Fibroblast of skin of right biceps (primary cell): ENCODE results near the gene RAB37.

Experiments
- DNase-seq: peaks from one replicate; pipeline ENCODE4 v3.0.0-alpha.2; 2013

Gene RAB37

DNA sequence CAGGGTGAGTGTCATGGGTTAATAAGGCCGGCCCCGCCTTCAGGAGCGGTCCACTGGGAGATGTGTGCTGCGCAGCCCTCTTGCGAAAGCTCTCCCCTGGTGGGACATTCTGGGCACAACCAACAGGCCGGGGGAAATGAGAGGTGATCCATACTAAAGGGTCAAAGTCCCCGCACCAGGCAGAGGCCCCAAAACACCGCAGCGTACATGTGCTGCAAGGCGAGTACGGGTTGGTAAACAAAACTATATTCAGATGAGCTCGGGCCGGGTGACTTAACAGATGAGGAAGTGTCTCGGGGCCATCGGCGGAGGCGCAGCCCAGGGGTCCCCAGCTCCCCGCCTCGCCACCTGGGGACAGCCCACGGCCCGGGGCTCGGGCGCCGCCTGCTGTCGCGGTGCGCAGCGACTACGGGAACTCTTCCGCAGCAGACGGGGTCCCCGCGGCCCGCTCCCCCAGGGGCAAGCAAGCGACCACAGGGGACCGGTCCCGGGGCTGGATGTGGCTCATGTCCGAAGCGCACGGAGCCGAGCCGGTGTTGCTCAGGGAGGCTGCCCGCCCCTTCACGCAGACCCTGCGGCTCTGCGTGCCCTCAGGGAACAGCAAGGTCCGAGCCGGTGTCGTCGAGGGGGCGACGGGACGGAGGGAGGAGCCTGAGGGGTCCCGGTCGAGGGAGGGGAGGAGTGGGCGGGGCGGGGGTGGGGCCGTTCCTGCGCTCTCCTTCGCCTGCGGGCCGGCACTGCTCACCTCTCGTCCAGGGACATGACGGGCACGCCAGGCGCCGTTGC is at the start of gene RAB37:
TSS of gene RAB37 (plus strand) at position 744 of the 786 bp plus-strand sequence. CDS start at position 761, 17 bp downstream.
- DNase-seq, result no peak

GRCh38 chr17:74687886-74688285 is 49.2 kb upstream of the RAB37 start:
- DNase-seq, result no peak

GRCh38 chr17:74690409-74690825 is 46.6 kb upstream of the RAB37 start:
- no peak for DNase-seq

DNA sequence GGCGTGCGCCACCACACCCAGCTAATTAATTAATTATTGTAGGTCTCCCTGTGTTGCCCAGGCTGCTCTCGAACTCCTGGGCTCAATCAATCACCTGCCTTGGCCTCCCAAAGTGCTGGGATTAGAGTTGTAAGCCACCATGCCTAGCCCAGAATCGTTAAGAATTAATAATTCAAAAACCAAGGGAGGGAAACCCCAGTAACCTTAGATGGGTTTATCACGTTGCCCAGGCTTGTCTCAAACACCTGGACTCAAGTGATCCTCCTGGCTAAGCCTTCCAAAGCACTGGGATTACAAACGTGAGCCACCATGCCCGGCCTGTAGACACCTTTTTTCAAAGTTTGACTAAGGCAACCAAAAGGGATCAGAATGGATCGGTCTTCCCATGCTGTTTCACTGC is 45.9 kb upstream of the RAB37 start:
- DNase-seq, result no peak

DNA sequence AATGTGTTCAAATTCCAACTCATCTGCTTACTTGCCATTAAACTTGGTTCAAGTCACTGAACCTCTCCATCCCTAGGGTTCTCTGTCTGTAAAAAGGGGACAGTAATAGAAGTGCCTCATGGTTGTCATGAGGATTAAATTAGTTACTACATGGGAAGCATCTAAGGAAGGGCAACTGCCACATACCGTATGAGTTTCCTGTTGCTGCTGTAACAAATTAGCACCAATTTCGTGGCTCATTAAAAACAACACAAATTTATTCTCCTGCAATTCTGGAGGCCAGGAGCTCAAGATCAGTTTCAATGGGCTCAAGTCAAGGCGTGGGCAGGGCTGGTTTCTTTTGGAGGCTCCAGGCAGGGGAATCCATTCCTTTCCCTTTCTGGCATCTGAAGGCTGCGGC is 43.0 kb upstream of the RAB37 start:
- no peak for DNase-seq

- DNase-seq, result no peak
These were observed 41.4 kb upstream of the RAB37 start for GRCh38 chr17:74695629-74696028.

GRCh38 chr17:74697515-74697914 is 39.5 kb upstream of the RAB37 start:
- no peak for DNase-seq

DNA sequence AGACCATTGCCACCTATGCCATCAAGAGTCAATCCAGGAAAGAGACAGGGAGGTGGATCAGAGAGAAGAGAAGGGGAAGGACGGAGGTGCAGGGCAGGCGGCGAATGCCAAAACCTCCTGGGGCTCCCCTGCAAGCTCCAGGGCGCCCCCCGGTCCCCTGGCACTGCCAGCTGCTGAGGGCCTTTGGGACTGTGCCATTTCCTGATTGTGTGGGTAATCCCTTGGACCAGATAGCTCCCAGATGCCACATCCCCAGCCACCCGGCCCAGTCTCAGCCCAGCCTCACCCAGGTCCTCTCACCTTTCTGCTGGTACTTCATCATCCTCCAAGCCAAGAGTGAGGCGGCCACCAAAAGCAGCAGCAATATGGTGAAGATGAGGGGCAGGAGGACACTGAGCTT is 39.0 kb upstream of the RAB37 start:
- no peak for DNase-seq

GRCh38 chr17:74699236-74699635 is 37.8 kb upstream of the RAB37 start:
- no peak for DNase-seq

- DNase-seq, result no peak
These were observed 34.8 kb upstream of the RAB37 start for GRCh38 chr17:74702116-74702871.

- DNase-seq, result no peak
These were observed 33.7 kb upstream of the RAB37 start for GRCh38 chr17:74703311-74703710.

GRCh38 chr17:74704544-74704943 is 32.5 kb upstream of the RAB37 start:
- DNase-seq, result no peak

GRCh38 chr17:74711058-74711824 is 25.8 kb upstream of the RAB37 start:
- DNase-seq, result no peak

- no peak for DNase-seq
These were observed 24.8 kb upstream of the RAB37 start for GRCh38 chr17:74712301-74712700.

DNA sequence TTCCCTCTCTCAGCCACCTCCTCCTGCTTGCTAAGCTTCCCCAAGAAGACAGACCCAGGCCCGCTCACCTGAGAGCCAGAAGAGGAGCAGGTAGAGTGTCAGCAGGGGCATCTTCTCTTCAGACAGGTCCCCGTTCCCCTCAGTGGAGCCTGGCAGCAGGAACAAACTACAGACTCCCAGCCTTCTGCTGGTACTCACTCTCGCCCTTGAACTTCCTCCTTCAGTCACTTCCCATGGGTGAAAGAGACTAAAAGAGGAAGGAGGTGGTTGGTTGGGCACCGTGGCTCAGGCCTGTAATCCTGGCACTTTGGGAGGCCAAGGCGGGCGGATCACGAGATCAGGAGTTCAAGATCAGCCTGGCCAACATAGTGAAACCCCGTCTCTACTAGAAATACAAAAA is 24.3 kb upstream of the RAB37 start, which contains the start of gene CD300LF:
TSS of gene CD300LF (minus strand) at position 168 of the 400 bp plus-strand sequence. CDS start at position 111, 57 bp downstream.
- no peak for DNase-seq

GRCh38 chr17:74713171-74713755 is 23.8 kb upstream of the RAB37 start:
- no peak for DNase-seq

DNA sequence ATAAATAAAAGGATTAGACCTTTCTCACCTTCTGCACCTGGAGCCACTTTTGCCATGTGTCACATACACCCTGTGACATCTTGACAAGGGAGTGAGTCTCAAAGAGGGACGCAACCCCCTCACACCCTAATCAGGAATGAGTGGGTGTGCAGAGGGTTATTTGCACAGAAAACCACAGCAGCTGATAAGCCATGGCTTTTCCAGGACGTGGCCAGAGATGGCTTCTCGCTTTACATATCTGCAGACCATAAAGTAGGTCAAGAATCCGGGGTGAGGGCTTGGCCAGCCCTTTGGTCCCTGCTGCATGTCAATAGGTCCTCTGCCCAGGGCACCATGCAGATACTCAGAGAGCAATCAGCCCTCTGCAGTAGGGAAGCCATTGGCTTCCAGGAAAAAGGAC is 21.9 kb upstream of the RAB37 start:
- DNase-seq, result no peak

DNA sequence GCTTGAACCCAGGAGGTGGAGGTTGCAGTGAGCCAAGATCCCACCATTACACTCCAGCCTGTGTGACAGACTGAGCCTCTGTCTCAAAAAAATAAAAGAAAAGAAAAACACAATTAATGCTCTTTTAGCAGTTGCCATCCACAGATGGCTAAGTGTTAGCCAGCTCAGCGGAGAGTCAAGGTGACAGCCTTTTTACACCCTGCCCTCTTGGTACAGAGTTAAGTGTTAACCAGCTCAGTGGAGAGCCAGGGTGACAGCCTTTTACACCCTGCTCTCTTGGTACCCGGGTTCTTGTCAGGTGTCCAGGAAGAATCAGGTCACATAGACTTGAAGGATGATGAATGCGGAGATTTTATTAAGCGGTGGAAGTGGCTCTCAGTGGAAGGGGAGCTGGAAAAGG is 16.6 kb upstream of the RAB37 start:
- DNase-seq, result no peak

- no peak for DNase-seq
These were observed 14.3 kb upstream of the RAB37 start for GRCh38 chr17:74722782-74723181.

- DNase-seq, result no peak
These were observed 13.2 kb upstream of the RAB37 start for GRCh38 chr17:74723891-74724290.

DNA sequence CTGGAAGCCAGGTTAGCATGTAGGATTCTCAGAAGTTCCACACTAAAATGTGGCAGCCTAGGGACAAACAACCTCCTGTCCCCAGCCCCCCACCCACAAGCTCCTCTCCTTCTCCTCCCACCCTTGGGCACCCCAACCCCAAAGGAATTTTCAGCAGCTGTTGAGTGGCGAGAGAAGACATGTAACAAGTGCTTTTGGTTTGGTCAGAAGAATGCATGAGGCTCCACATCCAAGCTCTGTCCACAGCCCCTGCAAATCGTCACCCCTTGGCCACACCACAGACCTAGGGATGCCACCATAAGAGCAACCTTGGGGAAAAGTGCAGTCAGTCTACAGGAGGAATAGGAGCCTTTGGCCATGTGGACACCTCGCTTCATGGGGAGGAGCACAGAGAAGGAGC is 11.9 kb upstream of the RAB37 start:
- no peak for DNase-seq

DNA sequence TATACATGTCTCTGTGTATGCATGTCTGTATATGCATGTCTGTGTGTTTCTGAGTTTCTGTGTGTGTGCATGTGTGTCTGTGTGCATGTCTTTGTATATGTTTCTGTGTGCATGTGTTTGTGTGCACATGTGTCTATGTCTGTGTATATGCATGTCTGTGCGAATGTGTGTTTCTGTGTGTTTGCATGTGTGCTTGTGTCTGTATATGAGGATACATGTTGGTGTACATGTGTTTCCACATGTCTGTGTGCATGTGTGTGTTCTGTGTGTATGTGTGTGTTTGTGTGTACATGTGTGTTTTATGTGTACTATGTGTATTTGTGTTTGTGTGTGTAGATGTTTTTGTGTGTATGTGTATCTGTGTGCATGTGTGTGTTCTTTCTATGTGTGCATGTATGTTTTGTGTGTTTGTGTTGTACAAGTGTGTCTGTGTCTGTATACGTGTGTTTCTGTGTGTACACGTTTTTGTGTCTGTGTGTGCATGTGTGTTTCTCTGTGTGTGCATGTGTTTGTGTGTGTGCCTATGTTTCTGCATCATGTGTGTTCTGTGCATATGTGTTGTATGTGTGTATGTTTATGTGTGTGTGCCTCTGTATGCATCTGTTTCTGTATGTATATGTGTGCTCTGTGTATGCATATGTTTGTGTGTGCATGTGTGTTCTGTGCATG is 8.9 kb upstream of the RAB37 start:
- DNase-seq, result no peak

DNA sequence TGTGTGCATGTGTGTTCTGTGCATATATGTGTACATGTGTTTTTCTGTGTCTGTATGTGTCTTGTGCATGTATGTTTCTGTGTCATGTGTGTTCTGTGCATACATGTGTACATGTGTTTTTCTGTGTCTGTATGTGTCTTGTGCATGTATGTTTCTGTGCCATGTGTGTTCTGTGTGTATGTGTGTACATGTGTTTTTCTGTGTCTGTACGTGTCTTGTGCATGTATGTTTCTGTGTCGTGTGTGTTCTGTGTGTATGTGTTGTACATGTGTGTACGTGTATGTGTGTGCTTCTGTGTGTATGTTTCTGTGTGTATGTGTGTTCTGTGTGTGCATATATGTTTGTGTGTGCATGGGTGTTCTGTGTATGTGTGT is 8.4 kb upstream of the RAB37 start:
- DNase-seq, result no peak
